GM12878 (cell line): ENCODE data around the gene ZNF667.

ENCODE experiments used
- CTCF ChIP-seq, 3 experiments: IDR thresholded peaks in 2 of 3; conservative IDR thresholded peaks in 1 of 3; 2 replicates each; pipeline ENCODE4 v1.5.1; 2011; ENCODE audit warnings: low read depth in 3 of 3, low read length in 3 of 3, mild to moderate bottlenecking in 3 of 3, control low read depth in 2 of 3, moderate library complexity in 2 of 3, inconsistent platforms in 1 of 3, mixed read lengths in 1 of 3; ENCODE audit not compliant: control insufficient read depth in 2 of 3, insufficient read depth in 1 of 3; ENCODE audit errors: extremely low read depth in 1 of 3
- EP300 ChIP-seq, 2 experiments: fragments of 150-350 bp in 1 of 2; IDR thresholded peaks; 2 replicates each; pipeline ENCODE4 v1.6.1; 2011 to 2012; ENCODE audit warnings: low read depth in 2 of 2, low read length in 2 of 2, borderline replicate concordance in 1 of 2, improper control_type of control experiment in 1 of 2, inconsistent platforms in 1 of 2; ENCODE audit not compliant: control insufficient read depth in 1 of 2
- EZH2 ChIP-seq: IDR thresholded peaks from 2 replicates; pipeline ENCODE4 v1.6.1; 2012; ENCODE audit warnings: low read depth, mild to moderate bottlenecking, control low read depth, inconsistent platforms, low read length, borderline replicate concordance; ENCODE audit not compliant: control insufficient read depth
- MXI1 ChIP-seq: fragments of 150-350 bp; IDR thresholded peaks from 2 replicates; pipeline ENCODE4 v1.6.1; 2011; ENCODE audit warnings: low read depth, mild to moderate bottlenecking, inconsistent platforms, low read length, improper control_type of control experiment
- POLR2A ChIP-seq: IDR thresholded peaks from 2 replicates; pipeline ENCODE4 v1.6.1; 2011; ENCODE audit warnings: low read depth, mild to moderate bottlenecking, low read length
- RBBP5 ChIP-seq: fragments of 200-600 bp; sonication (generic); conservative IDR thresholded peaks from 2 replicates; pipeline ENCODE4 v1.6.1; 2016
- ZNF384 ChIP-seq: IDR thresholded peaks from 2 replicates; pipeline ENCODE4 v1.6.1; 2012; ENCODE audit warnings: low read depth, mild to moderate bottlenecking, low read length, improper control_type of control experiment, borderline replicate concordance
- TF ChIP-seq, protein P1 (sequence below): IDR thresholded peaks from 2 replicates; pipeline ENCODE4 v1.6.1; 2012; ENCODE audit warnings: low read depth, low read length, improper control_type of control experiment

DNA sequence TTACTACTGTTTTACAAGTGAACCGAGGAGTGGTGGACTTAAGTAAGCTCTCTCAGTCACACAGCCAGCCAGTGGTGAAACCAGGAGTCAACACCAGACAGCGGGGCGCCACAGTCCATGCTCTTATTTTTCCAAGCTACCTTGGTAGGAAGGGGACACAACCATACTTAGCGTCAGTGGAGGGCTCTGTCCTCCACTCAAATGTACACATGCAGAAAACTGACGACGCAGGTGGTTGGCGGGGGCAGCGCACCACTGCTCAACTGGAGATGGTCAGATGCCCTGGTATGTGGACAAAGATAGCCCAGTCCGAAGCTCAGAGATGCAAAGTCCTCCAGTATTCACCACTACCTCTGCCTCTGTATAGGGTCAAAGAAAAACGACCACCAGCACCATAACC is 1.1 kb downstream of the ZNF667 start:
- TF ChIP-seq MXI1: no peak
- TF ChIP-seq EZH2: no peak
- no peak for TF ChIP-seq RBBP5
- no peak for TF ChIP-seq CTCF (IDR thresholded peaks at IDR 0.05 in 2 of 3, conservative IDR thresholded peaks at IDR 0.05 in 1 of 3; ENCODE audit: control insufficient read depth in 2 of 3, extremely low read depth in 1 of 3, insufficient read depth in 1 of 3, low read depth in 3 of 3, low read length in 3 of 3)
- no peak for TF ChIP-seq EP300 (IDR thresholded peaks at IDR 0.05; ENCODE audit: borderline replicate concordance in 1 of 2, control insufficient read depth in 1 of 2, low read depth in 2 of 2, low read length in 2 of 2)
- no peak for TF ChIP-seq POLR2A
- TF ChIP-seq, protein P1, sequence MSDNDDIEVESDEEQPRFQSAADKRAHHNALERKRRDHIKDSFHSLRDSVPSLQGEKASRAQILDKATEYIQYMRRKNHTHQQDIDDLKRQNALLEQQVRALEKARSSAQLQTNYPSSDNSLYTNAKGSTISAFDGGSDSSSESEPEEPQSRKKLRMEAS: no peak
- no peak for TF ChIP-seq ZNF384
